ENCODE data around the gene DND1. TPM values are rescaled to one million over a fixed set of nuclear protein-coding genes. Genes with fewer than 3 reads are reported as not detected.

The DND1 gene
- total and polyA plus RNA-seq, 2 experiments from 2014 or later: 0.14 to 0.22 TPM

DNA sequence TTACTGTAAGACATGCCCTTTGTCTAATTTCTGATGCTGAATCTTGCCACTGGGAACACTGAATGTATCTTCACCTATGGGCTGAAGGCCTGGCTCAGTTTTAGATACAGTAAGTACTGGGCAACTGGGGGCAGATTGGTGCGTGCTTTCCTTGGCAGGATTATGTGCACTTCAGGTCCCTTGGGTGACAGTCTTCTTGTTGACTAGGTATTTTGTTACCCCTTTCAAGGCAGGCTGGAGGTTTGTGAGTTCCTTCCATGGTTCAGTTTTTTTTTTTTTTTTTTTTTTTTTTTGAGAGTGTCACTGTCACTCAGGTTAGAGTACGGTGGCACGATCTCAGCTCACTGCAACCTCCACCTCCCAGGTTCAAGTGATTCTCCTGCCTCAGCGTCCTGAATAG, 34.4 kb upstream of the DND1 start:
- H2AFZ ChIP-seq: no peak overlapping the region
- peaks cover 39% of the 10 kb centered on the region for H3K36me3 ChIP-seq (ENCODE audit: low read depth)
- in situ Hi-C loops (cut with MboI): no loop called here
- no peak overlapping the region for H3K4me3 ChIP-seq
- TF ChIP-seq EZH2 (IDR thresholded peaks at IDR 0.05; ENCODE audit: insufficient read depth, poor library complexity, severe bottlenecking) (no peak), EZH2phosphoT487 (IDR thresholded peaks at IDR 0.05; ENCODE audit: insufficient read depth, low read depth) (no peak)
- H4K20me1 ChIP-seq (ENCODE audit: insufficient read depth): no peaks in the 10 kb centered on the region
- H3F3A ChIP-seq (ENCODE audit: insufficient read depth): peaks cover 30% of the 10 kb centered on the region
- DNase-seq: no peak
- peaks cover 10% of the 10 kb centered on the region for H3K79me2 ChIP-seq (ENCODE audit: insufficient read depth)
- 100% methylated on average over 2 to 4 of the region's 4 CpGs for WGBS, 2 experiments (ENCODE audit: low coverage in 1 of 2, low lambda C conversion rate in 2 of 2, missing lambda C conversion rate in 2 of 2)
- no peaks in the 10 kb centered on the region for H3K27me3 ChIP-seq (replicated peaks; ENCODE audit: insufficient read depth)
- H3K4me2 ChIP-seq (ENCODE audit: unreplicated experiment): no peak overlapping the region
- H3K9me3 ChIP-seq (ENCODE audit: low read depth): no peaks in the 10 kb centered on the region
- H3K27ac ChIP-seq: no peak overlapping the region
- H3K9ac ChIP-seq: no peak overlapping the region
- H3K4me1 ChIP-seq (ENCODE audit: insufficient read depth): no peaks in the 10 kb centered on the region
- no peaks in the 10 kb centered on the region for H3K9me2 ChIP-seq (ENCODE audit: insufficient read depth)

DNA sequence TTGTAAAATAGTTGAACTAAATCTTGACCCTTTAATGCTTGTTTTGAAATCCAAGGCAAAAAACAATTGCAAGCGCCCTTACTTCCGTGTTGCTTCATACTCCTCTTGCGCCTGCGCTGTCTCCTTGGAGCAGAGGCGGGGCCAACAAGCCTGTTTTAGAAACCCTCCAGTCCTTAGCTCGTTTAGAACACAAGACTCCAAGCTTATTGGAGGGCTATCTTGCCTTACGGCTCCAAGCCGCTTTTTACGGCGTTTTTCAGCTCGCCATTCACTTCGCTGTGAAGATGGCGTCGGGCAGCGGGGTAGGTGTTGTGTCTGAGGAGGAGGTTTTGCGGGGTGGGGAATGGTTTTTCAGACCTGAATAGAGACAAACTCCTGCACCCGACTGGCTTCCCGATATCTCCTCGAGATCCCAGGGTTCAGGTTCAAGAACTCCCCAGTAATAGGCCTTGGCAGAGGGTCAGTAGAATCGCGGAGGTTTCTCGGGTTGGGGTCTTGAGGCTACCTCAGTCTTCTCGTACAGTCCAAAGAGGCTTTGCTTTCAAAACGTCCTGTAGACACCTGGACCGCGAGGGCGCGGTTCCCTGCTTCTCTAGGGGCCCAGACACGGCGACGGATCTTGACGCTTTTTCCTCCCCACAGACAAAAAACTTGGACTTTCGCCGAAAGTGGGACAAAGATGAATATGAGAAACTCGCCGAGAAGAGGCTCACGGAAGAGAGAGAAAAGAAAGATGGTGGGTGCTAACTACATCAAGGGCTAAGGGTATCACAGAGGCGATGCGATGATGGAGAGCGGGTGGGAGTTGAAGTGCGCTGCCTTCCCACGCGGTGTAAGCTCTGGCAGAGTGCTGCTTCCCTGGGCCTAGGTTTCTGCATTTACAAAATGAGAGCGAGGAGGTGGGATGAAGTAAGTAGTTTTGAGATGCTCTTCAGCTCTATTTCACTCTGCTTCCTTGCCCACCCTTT, 27.1 kb upstream of the DND1 start, which contains the start of gene ZMAT2:
Gene ZMAT2 (plus strand): TSS at position 271 of the 968 bp plus-strand sequence. CDS start 14 bp downstream, at position 285.
- no peak for TF ChIP-seq EZH2phosphoT487 (IDR thresholded peaks at IDR 0.05; ENCODE audit: insufficient read depth, low read depth)
- peak within 1 kb of the TSS; percentile 83 for H3K4me2 ChIP-seq (ENCODE audit: unreplicated experiment)
- 1 to 3% methylated on average over 42 to 44 of the region's 44 CpGs for WGBS, 2 experiments (ENCODE audit: low coverage in 1 of 2, low lambda C conversion rate in 2 of 2, missing lambda C conversion rate in 2 of 2)
- H4K20me1 ChIP-seq (ENCODE audit: insufficient read depth): no peaks in the 10 kb centered on the region
- in situ Hi-C loops (cut with MboI): no loop called here
- no peaks in the 10 kb centered on the region for H3K9me2 ChIP-seq (ENCODE audit: insufficient read depth)
- peaks cover 66% of the 10 kb centered on the region for H3K36me3 ChIP-seq (ENCODE audit: low read depth)
- H3K9me3 ChIP-seq (ENCODE audit: low read depth): no peaks in the 10 kb centered on the region
- H3K4me3 ChIP-seq: peak within 1 kb of the TSS; percentile 89
- no peaks in the 10 kb centered on the region for H3K27me3 ChIP-seq (replicated peaks; ENCODE audit: insufficient read depth)
- H3F3A ChIP-seq (ENCODE audit: insufficient read depth): peaks cover 34% of the 10 kb centered on the region
- DNase-seq: peak; percentile 100
- peak within 1 kb of the TSS; percentile 77 for H2AFZ ChIP-seq
- peak within 1 kb of the TSS; percentile 45 for H3K27ac ChIP-seq
- H3K9ac ChIP-seq: peak within 1 kb of the TSS; percentile 89
- peaks cover 47% of the 10 kb centered on the region for H3K79me2 ChIP-seq (ENCODE audit: insufficient read depth)
- H3K4me1 ChIP-seq (ENCODE audit: insufficient read depth): peaks cover 11% of the 10 kb centered on the region

DNA sequence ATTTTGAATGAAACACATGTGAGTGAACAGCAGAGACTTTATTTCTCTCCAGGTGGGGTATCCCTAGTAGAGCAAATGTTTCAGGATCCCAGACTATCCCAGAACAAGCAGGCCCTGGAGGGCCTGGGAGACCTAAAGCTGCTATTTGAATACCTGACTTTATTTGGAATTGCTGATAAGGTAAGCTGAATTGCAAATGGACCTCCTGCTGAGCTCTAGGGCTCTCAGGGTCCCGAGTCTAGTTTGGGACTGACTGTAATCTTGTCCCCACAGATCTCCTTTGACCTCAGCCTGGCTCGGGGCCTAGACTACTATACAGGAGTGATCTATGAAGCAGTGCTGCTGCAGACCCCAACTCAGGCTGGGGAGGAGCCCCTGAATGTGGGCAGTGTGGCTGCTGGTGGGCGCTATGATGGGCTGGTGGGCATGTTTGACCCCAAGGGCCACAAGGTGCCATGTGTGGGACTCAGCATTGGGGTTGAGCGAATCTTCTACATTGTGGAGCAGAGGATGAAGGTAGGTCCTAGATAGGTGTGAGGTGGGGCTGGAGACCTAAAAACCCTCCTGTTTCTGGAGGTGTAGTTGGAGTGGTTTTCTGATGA, 23.6 kb upstream of the DND1 start:
- Histone ChIP-seq H3K79me2 (ENCODE audit: insufficient read depth) (peaks cover 63% of the 10 kb centered on the region), H3K4me2 (ENCODE audit: unreplicated experiment) (no peak overlapping the region), H3K4me3 (no peak overlapping the region), H4K20me1 (ENCODE audit: insufficient read depth) (no peaks in the 10 kb centered on the region), H2AFZ (no peak overlapping the region), H3K4me1 (ENCODE audit: insufficient read depth) (peaks cover 22% of the 10 kb centered on the region), H3K36me3 (ENCODE audit: low read depth) (peaks cover 33% of the 10 kb centered on the region), H3K9me2 (ENCODE audit: insufficient read depth) (no peaks in the 10 kb centered on the region), H3K27me3 (replicated peaks; ENCODE audit: insufficient read depth) (no peaks in the 10 kb centered on the region), H3K9ac (no peak overlapping the region), H3K27ac (no peak overlapping the region), H3K9me3 (ENCODE audit: low read depth) (no peaks in the 10 kb centered on the region), H3F3A (ENCODE audit: insufficient read depth) (peaks cover 32% of the 10 kb centered on the region)
- no peak for TF ChIP-seq EZH2 (IDR thresholded peaks at IDR 0.05; ENCODE audit: insufficient read depth, poor library complexity, severe bottlenecking)
- no peak for TF ChIP-seq EZH2phosphoT487 (IDR thresholded peaks at IDR 0.05; ENCODE audit: insufficient read depth, low read depth)
- DNase-seq: no peak
- 77 to 81% methylated on average over 4 of the region's 4 CpGs for WGBS, 2 experiments (ENCODE audit: low coverage in 1 of 2, low lambda C conversion rate in 2 of 2, missing lambda C conversion rate in 2 of 2)
- in situ Hi-C loops (cut with MboI): no loop called here

DNA sequence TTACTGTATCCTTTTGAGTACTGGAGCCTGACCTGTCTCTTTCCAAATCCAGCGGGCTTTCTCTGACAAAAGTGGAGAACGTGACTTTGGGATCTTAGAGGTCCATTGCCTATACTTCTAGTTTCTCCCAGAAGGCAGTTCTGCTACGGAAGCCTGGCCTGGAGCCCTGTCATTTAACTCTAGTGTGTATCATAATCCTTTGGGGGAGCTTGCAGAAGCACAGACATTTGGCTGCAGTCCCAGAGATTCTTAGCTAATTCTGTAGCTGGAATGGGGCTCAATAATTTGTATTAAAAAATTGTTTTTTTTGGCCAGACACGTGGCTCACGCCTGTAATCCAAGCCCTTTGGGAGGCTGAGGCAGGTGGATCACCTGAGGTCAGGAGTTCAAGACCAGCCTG, 20.9 kb upstream of the DND1 start:
- peak; percentile 24 for DNase-seq
- no peak overlapping the region for H3K27ac ChIP-seq
- no peaks in the 10 kb centered on the region for H3K27me3 ChIP-seq (replicated peaks; ENCODE audit: insufficient read depth)
- no peak overlapping the region for H3K4me3 ChIP-seq
- no peak overlapping the region for H2AFZ ChIP-seq
- in situ Hi-C loops (cut with MboI): no loop called here
- no peaks in the 10 kb centered on the region for H4K20me1 ChIP-seq (ENCODE audit: insufficient read depth)
- H3K79me2 ChIP-seq (ENCODE audit: insufficient read depth): peaks cover 65% of the 10 kb centered on the region
- peaks cover 30% of the 10 kb centered on the region for H3K36me3 ChIP-seq (ENCODE audit: low read depth)
- H3K9ac ChIP-seq: no peak overlapping the region
- no peak for TF ChIP-seq EZH2phosphoT487 (IDR thresholded peaks at IDR 0.05; ENCODE audit: insufficient read depth, low read depth)
- TF ChIP-seq EZH2 (IDR thresholded peaks at IDR 0.05; ENCODE audit: insufficient read depth, poor library complexity, severe bottlenecking): no peak
- H3K9me2 ChIP-seq (ENCODE audit: insufficient read depth): no peaks in the 10 kb centered on the region
- H3K9me3 ChIP-seq (ENCODE audit: low read depth): no peaks in the 10 kb centered on the region
- H3K4me2 ChIP-seq (ENCODE audit: unreplicated experiment): no peak overlapping the region
- 70 to 75% methylated on average over 5 of the region's 5 CpGs for WGBS, 2 experiments (ENCODE audit: low coverage in 1 of 2, low lambda C conversion rate in 2 of 2, missing lambda C conversion rate in 2 of 2)
- peaks cover 11% of the 10 kb centered on the region; the same call in 1 of the 2 replicates for H3K4me1 ChIP-seq (ENCODE audit: insufficient read depth)
- peaks cover 47% of the 10 kb centered on the region for H3F3A ChIP-seq (ENCODE audit: insufficient read depth)

All from GM23248 (cell line).